ENCODE results near the gene KCNK10. TPM values are rescaled to one million over a fixed set of nuclear protein-coding genes. Genes with fewer than 3 reads are reported as not detected.

The KCNK10 gene
- total RNA-seq, 2 donors from 2014 or later = not detected

GRCh38 chr14:88325883-88326282 is 2.8 kb upstream of the KCNK10 start:
- H3K27ac ChIP-seq = no peak overlapping the region
- ATAC-seq (ENCODE audit: insufficient number of reproducible peaks, low FRiP score, low read depth) (no peak), DNase-seq (ENCODE audit: low spot score) (no peak)
- peaks cover 0 to 3% of the 10 kb centered on the region in 2 donors for H3K4me1 ChIP-seq (ENCODE audit: control insufficient read depth in 1 of 2, low read depth in 2 of 2)
- H3K27me3 ChIP-seq (replicated peaks; ENCODE audit: insufficient read depth) = peaks cover 10% of the 10 kb centered on the region
- TF ChIP-seq, protein P1, sequence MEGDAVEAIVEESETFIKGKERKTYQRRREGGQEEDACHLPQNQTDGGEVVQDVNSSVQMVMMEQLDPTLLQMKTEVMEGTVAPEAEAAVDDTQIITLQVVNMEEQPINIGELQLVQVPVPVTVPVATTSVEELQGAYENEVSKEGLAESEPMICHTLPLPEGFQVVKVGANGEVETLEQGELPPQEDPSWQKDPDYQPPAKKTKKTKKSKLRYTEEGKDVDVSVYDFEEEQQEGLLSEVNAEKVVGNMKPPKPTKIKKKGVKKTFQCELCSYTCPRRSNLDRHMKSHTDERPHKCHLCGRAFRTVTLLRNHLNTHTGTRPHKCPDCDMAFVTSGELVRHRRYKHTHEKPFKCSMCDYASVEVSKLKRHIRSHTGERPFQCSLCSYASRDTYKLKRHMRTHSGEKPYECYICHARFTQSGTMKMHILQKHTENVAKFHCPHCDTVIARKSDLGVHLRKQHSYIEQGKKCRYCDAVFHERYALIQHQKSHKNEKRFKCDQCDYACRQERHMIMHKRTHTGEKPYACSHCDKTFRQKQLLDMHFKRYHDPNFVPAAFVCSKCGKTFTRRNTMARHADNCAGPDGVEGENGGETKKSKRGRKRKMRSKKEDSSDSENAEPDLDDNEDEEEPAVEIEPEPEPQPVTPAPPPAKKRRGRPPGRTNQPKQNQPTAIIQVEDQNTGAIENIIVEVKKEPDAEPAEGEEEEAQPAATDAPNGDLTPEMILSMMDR (IDR thresholded peaks at IDR 0.05) = no peak
- H3K36me3 ChIP-seq = no peaks in the 10 kb centered on the region
- no peak overlapping the region for H3K4me3 ChIP-seq
- H3K9me3 ChIP-seq = no peaks in the 10 kb centered on the region

DNA sequence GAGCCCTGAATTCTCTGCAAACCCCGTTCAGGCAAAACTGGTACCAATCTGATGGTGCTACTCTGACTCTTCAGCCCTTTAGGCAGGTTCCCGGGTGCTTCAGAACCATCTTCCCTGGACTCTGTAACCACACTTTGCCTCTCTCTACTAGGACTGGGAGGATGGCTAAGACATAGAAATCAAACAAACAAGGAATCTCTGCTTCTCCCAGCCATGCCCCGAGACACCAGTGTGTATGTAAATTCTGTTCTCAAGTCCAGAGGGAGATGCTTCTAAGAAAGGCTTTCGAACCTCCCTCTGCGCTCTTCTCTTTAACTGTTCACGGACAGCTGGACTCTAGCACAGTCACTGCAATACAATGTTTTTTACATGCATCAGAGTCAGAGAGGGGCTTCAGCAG is 1.9 kb upstream of the KCNK10 start:
- peaks cover 10% of the 10 kb centered on the region for H3K27me3 ChIP-seq (replicated peaks; ENCODE audit: insufficient read depth)
- ATAC-seq (ENCODE audit: insufficient number of reproducible peaks, low FRiP score, low read depth) (no peak), DNase-seq (ENCODE audit: low spot score) (no peak)
- H3K4me1 ChIP-seq (ENCODE audit: control insufficient read depth in 1 of 2, low read depth in 2 of 2) = peaks cover 0 to 3% of the 10 kb centered on the region in 2 donors
- TF ChIP-seq, protein P1 (IDR thresholded peaks at IDR 0.05) = no peak
- H3K9me3 ChIP-seq = no peaks in the 10 kb centered on the region
- H3K36me3 ChIP-seq = no peaks in the 10 kb centered on the region
- no peak overlapping the region for H3K27ac ChIP-seq
- H3K4me3 ChIP-seq = no peak overlapping the region

GRCh38 chr14:88324491-88324890 is 1.4 kb upstream of the KCNK10 start:
- Histone ChIP-seq H3K27ac (no peak overlapping the region), H3K4me1 (ENCODE audit: control insufficient read depth in 1 of 2, low read depth in 2 of 2) (peaks cover 0 to 3% of the 10 kb centered on the region in 2 donors), H3K36me3 (no peaks in the 10 kb centered on the region), H3K27me3 (replicated peaks; ENCODE audit: insufficient read depth) (peaks cover 10% of the 10 kb centered on the region), H3K9me3 (no peaks in the 10 kb centered on the region), H3K4me3 (no peak overlapping the region)
- DNase-seq (ENCODE audit: low spot score) = no peak
- no peak for ATAC-seq (ENCODE audit: insufficient number of reproducible peaks, low FRiP score, low read depth)
- TF ChIP-seq, protein P1 (IDR thresholded peaks at IDR 0.05) = no peak

- Histone ChIP-seq H3K4me1 (ENCODE audit: control insufficient read depth in 1 of 2, low read depth in 2 of 2) (peaks cover 0 to 3% of the 10 kb centered on the region in 2 donors), H3K27ac (no peak overlapping the region), H3K27me3 (replicated peaks; ENCODE audit: insufficient read depth) (peaks cover 10% of the 10 kb centered on the region), H3K4me3 (peak overlapping the region; percentile 42), H3K36me3 (no peaks in the 10 kb centered on the region), H3K9me3 (no peaks in the 10 kb centered on the region)
- DNase-seq (ENCODE audit: low spot score) (no peak), ATAC-seq (ENCODE audit: insufficient number of reproducible peaks, low FRiP score, low read depth) (no peak)
- TF ChIP-seq, protein P1 (IDR thresholded peaks at IDR 0.05) = no peak
These were observed 592 bp upstream of the KCNK10 start for GRCh38 chr14:88323523-88324199.

DNA sequence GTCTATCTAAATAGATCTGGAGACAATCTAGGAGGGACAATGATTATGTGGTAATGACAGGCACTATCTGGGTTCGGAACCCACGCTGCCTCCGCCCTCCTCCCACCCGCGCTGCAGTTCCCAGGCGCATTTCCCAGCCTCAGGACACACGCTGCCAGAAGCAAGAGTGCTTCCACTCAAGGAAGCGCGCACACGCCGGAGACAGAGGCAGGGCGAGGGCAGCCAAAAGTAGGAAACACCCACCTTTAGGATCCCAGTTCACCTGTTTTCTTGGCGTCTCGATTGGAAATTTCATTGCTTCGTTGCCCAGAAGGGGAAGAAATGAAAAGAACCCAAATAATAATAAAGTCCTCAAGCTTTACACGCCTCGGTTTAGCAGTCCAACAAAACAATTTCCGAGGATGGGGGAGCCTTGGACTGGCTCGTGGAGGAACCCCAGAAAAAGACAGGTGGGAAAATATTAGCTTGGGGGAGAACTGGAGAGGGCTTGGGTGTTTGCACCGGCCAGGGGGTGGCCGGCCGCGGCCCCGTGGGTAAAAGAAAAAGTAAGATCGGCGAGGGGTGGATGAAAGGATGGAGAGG is 474 bp downstream of the KCNK10 start:
- no peak overlapping the region for H3K27ac ChIP-seq
- TF ChIP-seq, protein P1 (IDR thresholded peaks at IDR 0.05) = no peak
- H3K27me3 ChIP-seq (replicated peaks; ENCODE audit: insufficient read depth) = peaks cover 10% of the 10 kb centered on the region
- H3K4me3 ChIP-seq = peak overlapping the region; percentile 42
- H3K36me3 ChIP-seq = no peaks in the 10 kb centered on the region
- peaks cover 0 to 3% of the 10 kb centered on the region in 2 donors for H3K4me1 ChIP-seq (ENCODE audit: control insufficient read depth in 1 of 2, low read depth in 2 of 2)
- ATAC-seq (ENCODE audit: insufficient number of reproducible peaks, low FRiP score, low read depth) = no peak
- no peak for DNase-seq (ENCODE audit: low spot score)
- H3K9me3 ChIP-seq = no peaks in the 10 kb centered on the region
